GM12878 (cell line): Measurements from ENCODE around the gene COQ10B. TPM values are rescaled to one million over a fixed set of nuclear protein-coding genes. Genes with fewer than 3 reads are reported as not detected.

Experiments
- ATAC-seq: fragments of 200-7000 bp; cut with Tn5 transposase; 3 replicates; pipeline ENCODE4 v1.9.1; 2020; ENCODE audit warnings: mild to moderate bottlenecking, moderate library complexity
- BruUV-seq: library from RNA; stranded (reverse); fragments of 400-500 nt; replicated peaks from 2 replicates; lab custom pipeline; 2021; lab: Mats Ljungman, UMichigan
- CTCF ChIA-PET: fragments of 300-600 bp; sonication (Branson Sonifier 250); formaldehyde crosslinking; extraction: SDS; loops from one replicate; lab custom pipeline; 2021; ENCODE audit warnings: inconsistent platforms; lab: Yijun Ruan, JAX
- POLR2A ChIA-PET: fragments of 350-600 bp; formaldehyde crosslinking; extraction: SDS; loops from one replicate; lab custom pipeline; 2021; ENCODE audit warnings: inconsistent platforms; lab: Charles Lee
- RAD21 ChIA-PET: fragments of 300-600 bp; sonication (Branson Sonifier 250); formaldehyde crosslinking; loops from one replicate; lab custom pipeline; 2023; ENCODE audit warnings: antibody characterized with exemption; ENCODE audit not compliant: unreplicated experiment; lab: Charles Lee
- SMC1A ChIA-PET: fragments of 300-600 bp; sonication (Branson Sonifier 250); formaldehyde crosslinking; loops from one replicate; lab custom pipeline; 2023; ENCODE audit not compliant: unreplicated experiment, uncharacterized antibody; lab: Charles Lee
- DNase-seq: peaks from one replicate; pipeline ENCODE4 v3.0.0-alpha.2; 2011; ENCODE audit warnings: low read depth, low spot score
- FAIRE-seq: peaks from 3 replicates; lab custom pipeline; 2011; peaks lifted over from hg19 to GRCh38; lab: Jason Lieb, UNC
- H2AFZ ChIP-seq: 2 replicates; pipeline ENCODE4 v1.6.0; 2011; ENCODE audit warnings: low read depth, low read length, control low read depth; ENCODE audit not compliant: control insufficient read depth
- H3K27ac ChIP-seq: 2 replicates; pipeline ENCODE4 v1.5.1; 2011; ENCODE audit warnings: control low read depth; ENCODE audit not compliant: control insufficient read depth, insufficient read depth
- H3K27me3 ChIP-seq, 2 experiments: replicated peaks in 1 of 2; 2 replicates each; pipeline versions ENCODE4 v1.6.0 to v1.6.1; 2011; ENCODE audit warnings: low read length in 1 of 2; ENCODE audit not compliant: control insufficient read depth in 2 of 2, insufficient read depth in 2 of 2
- H3K36me3 ChIP-seq, 2 experiments: 2 replicates each; pipeline ENCODE4 v1.5.1; 2011; ENCODE audit warnings: low read length in 1 of 2; ENCODE audit not compliant: control insufficient read depth in 2 of 2, insufficient read depth in 2 of 2
- H3K4me1 ChIP-seq: 2 replicates; pipeline ENCODE4 v1.6.1; 2011; ENCODE audit warnings: mild to moderate bottlenecking, low read length, moderate library complexity, mixed read lengths; ENCODE audit not compliant: control insufficient read depth, insufficient read depth
- H3K4me2 ChIP-seq: 2 replicates; pipeline ENCODE4 v1.6.0; 2011; ENCODE audit warnings: control low read depth; ENCODE audit not compliant: control insufficient read depth, insufficient read depth
- H3K4me3 ChIP-seq: fragments of 200-600 bp; sonication (generic); 2 replicates; pipeline ENCODE4 v1.5.1; 2016
- H3K79me2 ChIP-seq: 2 replicates; pipeline ENCODE4 v1.6.0; 2011; ENCODE audit warnings: low read length; ENCODE audit not compliant: control insufficient read depth, insufficient read depth
- H3K9ac ChIP-seq: 2 replicates; pipeline ENCODE4 v1.8.0; 2011; ENCODE audit warnings: low read length, control low read depth, mixed read lengths; ENCODE audit not compliant: control insufficient read depth, insufficient read depth
- H3K9me3 ChIP-seq: replicated peaks from 3 replicates; pipeline ENCODE4 v1.5.1; 2011; ENCODE audit warnings: mild to moderate bottlenecking, low read length; ENCODE audit not compliant: control insufficient read depth, insufficient read depth
- H4K20me1 ChIP-seq: 2 replicates; pipeline ENCODE4 v1.6.0; 2011; ENCODE audit not compliant: control insufficient read depth, insufficient read depth
- CEBPB ChIP-seq, 2 experiments: fragments of 150-350 bp in 1 of 2; IDR thresholded peaks; 2 replicates each; pipeline ENCODE4 v1.6.1; 2012 to 2014; ENCODE audit warnings: low read depth in 2 of 2, low read length in 2 of 2, borderline replicate concordance in 1 of 2, inconsistent platforms in 1 of 2
- CREB1 ChIP-seq: IDR thresholded peaks from 2 replicates; pipeline ENCODE4 v1.6.1; 2012; ENCODE audit warnings: low read depth, mild to moderate bottlenecking, inconsistent platforms
- ESRRA ChIP-seq: IDR thresholded peaks from 2 replicates; pipeline ENCODE4 v1.6.1; 2012; ENCODE audit warnings: mild to moderate bottlenecking, low read length, improper control_type of control experiment
- EZH2 ChIP-seq: IDR thresholded peaks from 2 replicates; pipeline ENCODE4 v1.6.1; 2012; ENCODE audit warnings: low read depth, mild to moderate bottlenecking, control low read depth, inconsistent platforms, low read length, borderline replicate concordance; ENCODE audit not compliant: control insufficient read depth
- MTA2 ChIP-seq: fragments of 450-650 bp; IDR thresholded peaks from 2 replicates; pipeline ENCODE4 v1.6.1; 2016; ENCODE audit warnings: low read depth, mild to moderate bottlenecking, moderate library complexity
- MYC ChIP-seq: IDR thresholded peaks from 2 replicates; pipeline ENCODE4 v1.6.1; 2011; ENCODE audit warnings: mild to moderate bottlenecking, low read length, moderate library complexity, inconsistent platforms; ENCODE audit not compliant: insufficient read depth, insufficient replicate concordance, insufficient read length, severe bottlenecking
- SUZ12 ChIP-seq: fragments of 200-600 bp; sonication (generic); IDR thresholded peaks from one replicate; pipeline ENCODE4 v1.6.1; 2018; ENCODE audit warnings: antibody characterized with exemption, mild to moderate bottlenecking; ENCODE audit not compliant: unreplicated experiment
- TCF7 ChIP-seq: IDR thresholded peaks from 2 replicates; pipeline ENCODE4 v1.6.1; 2014; ENCODE audit warnings: antibody characterized with exemption, borderline replicate concordance
- WGBS: methylation state at CpG from one replicate; pipeline ENCODE4 v1.1.6; 2016; ENCODE audit warnings: low lambda C conversion rate; ENCODE audit not compliant: insufficient replicate concordance, insufficient coverage; ENCODE audit errors: missing lambda C conversion rate; 5-methylcytosine and 5-hydroxymethylcytosine counted together
- in situ Hi-C: fragments of 300-500 bp; cut with MboI; formaldehyde crosslinking; loops from 9 replicates; pipeline ENCODE4 v1.14.3; 2018; ENCODE audit warnings: mixed read lengths
- intact Hi-C: fragments of 100-400 bp; cut with micrococcal nuclease; formaldehyde crosslinking; loops from one replicate; pipeline ENCODE4 v1.14.2; 2022; ENCODE audit not compliant: unreplicated experiment
- polyA plus RNA-seq, 11 experiments: library from polyadenylated mRNA; depleted of rRNA in 4 of 11; unstranded in 6 of 11; stranded (reverse) in 5 of 11; fragments of >200 nt; fragmentation: Nextera tagmentation in 4 of 11; fragmentation: Illumina TruSeq in 1 of 11; extraction: Ambion mirVana in 4 of 11; extraction: Trizol in 1 of 11; gene quantifications; 1 replicate in 1 of 11; 2 replicates in 10 of 11; pipeline versions ENCODE4 v1.2.1 to v1.2.3, GENCODE V29; 2011 to 2016; ENCODE audit warnings: inconsistent platforms in 2 of 11, missing spikeins in 2 of 11, low read depth in 1 of 11
- total RNA-seq, 4 experiments: library from RNA; depleted of rRNA in 3 of 4; stranded (reverse); fragments of >200 nt in 3 of 4; fragmentation: Illumina TruSeq in 1 of 4; extraction: Trizol in 1 of 4; gene quantifications; 2 replicates each; pipeline versions ENCODE4 v1.2.1 to v1.2.3, GENCODE V29; 2013 to 2021

Gene COQ10B
- total and polyA plus RNA-seq, 10 of the 15 experiments (the other 5 are each of a cell fraction or from before 2014, with no cell fraction given), result 3.6 to 23.2 (median 13.2) TPM

DNA sequence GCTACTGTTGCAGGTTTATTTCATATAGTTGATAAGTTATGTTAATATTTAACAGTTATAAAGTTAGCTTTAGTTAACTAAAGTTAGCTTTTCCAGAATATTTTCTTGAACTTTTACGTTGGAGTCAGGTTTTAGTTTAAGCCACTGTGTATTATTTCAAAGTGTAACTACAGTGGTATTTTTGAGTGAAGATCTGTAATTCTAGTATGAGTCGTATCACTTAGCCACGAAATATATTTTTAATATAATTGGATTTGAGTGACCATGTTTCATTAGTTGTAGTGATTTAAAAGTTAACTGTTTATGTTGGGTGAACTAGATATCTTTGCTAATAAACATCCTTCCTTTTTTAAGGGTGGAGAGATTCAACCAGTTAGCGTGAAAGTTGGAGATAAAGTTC is 49.3 kb downstream of the COQ10B start:
- in situ Hi-C loops, result no loop called here
- H2AFZ ChIP-seq, result no peak overlapping the region
- CTCF ChIA-PET, result interaction anchor here (0.6 to 1.3 kb wide), 3 partner anchors 11 to 21 kb away, joined by 3 to 4 read pairs (median 3); no protein-coding TSS in a partner anchor
- no peak for TF ChIP-seq TCF7
- TF ChIP-seq CREB1, result no peak
- TF ChIP-seq MTA2, result no peak
- TF ChIP-seq MYC, result no peak
- TF ChIP-seq CEBPB (IDR thresholded peaks at IDR 0.05; ENCODE audit: borderline replicate concordance in 1 of 2, low read depth in 2 of 2, low read length in 2 of 2), result no peak
- no peak for TF ChIP-seq ESRRA
- TF ChIP-seq EZH2, result no peak
- TF ChIP-seq SUZ12, result no peak
- TF ChIP-seq, all 136 proteins: peak for 0
- RAD21 ChIA-PET, result interaction anchor here (1.3 to 5.5 kb wide), 3 partner anchors 12 to 202 kb away, joined by 7 to 47 read pairs (median 10); partner anchors contain the start of genes COQ10B, MARS2 and MOB4
- Histone ChIP-seq H3K4me2 (peak overlapping the region; percentile 96), H3K27me3 (no peaks in the 10 kb centered on the region), H3K4me1 (no peaks in the 10 kb centered on the region), H3K36me3 (peaks cover 2 to 17% of the 10 kb centered on the region in 2 experiments), H3K9ac (peak overlapping the region; percentile 97; the same call in 1 of the 2 replicates), H3K9me3 (no peaks in the 10 kb centered on the region), H4K20me1 (no peaks in the 10 kb centered on the region), H3K79me2 (peaks cover 67% of the 10 kb centered on the region), H3K27ac (no peak overlapping the region), H3K4me3 (peak overlapping the region; percentile 40)
- BruUV-seq, result no TSS peak
- 76% methylated on average over 4 of the region's 4 CpGs for WGBS
- SMC1A ChIA-PET, result interaction anchor here (1.1 to 5.0 kb wide), 6 partner anchors 11 to 277 kb away, joined by 3 to 34 read pairs (median 4); partner anchors contain the start of genes COQ10B, MOB4 and SF3B1
- DNase-seq (no peak), ATAC-seq (no peak), FAIRE-seq (no peak)
- intact Hi-C loops, result no loop called here
- POLR2A ChIA-PET, result interaction anchor here (0.8 to 12.1 kb wide), 7 partner anchors 11 to 203 kb away, joined by 3 to 156 read pairs (median 24); partner anchors contain the start of genes COQ10B, MARS2, MOB4 and SF3B1
